Measurements from ENCODE around the gene PIGZ. TPM values are rescaled to one million over a fixed set of nuclear protein-coding genes. Genes with fewer than 3 reads are reported as not detected.

Gene PIGZ
- total and polyA plus RNA-seq, 9 of the 15 experiments (the other 6 are each of a cell fraction or from before 2014, with no cell fraction given) = 0.15 to 1.8 (median 0.76) TPM

DNA sequence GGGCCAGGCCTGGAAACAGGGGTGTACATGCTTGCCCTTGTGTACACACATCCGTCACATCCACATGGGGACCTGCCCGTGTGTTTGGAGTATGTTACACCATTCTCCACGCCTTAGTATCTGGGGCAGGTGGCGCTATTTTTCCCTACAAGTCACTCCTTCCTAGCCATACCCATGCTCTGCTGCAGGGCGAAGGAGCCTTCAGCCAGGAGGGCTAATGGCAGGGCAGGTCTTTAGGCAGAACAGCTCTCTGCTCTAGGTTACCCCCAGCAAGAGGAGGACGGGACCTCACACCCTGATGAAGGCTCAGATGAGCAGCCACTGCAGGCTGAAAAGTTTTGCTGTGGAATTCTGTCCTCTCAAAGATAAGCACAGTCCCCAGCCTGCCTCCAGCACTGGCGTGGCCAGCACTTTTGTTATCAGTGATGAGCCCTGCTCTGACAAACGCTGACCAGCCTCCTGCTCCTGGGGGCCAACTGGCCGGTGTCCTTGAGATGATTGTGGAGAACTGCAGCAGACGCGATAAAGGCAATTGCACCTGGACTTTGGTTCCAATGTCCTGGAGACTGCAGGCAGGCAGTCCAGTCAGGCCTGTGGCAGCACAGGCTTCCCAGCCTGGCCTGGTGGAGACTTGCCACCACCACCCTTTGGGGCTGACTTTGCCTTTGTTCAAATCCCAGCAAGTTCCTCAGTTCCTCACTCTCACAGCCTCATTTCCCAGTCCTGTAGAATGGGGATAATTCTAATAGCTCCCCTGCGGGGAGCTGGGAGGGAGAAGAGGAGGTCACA lies 19.8 kb upstream of the PIGZ start (continued):
- TF ChIP-seq ZNF780A (CRISPR knock-in tag; IDR thresholded peaks at IDR 0.05) (no peak), CSDE1 (IDR thresholded peaks at IDR 0.05) (no peak), RBM39 (optimal IDR thresholded peaks at IDR 0.05; ENCODE audit: low read depth, low read length) (no peak), BRCA1 (IDR thresholded peaks at IDR 0.05) (no peak), BRCA1 (CRISPR knock-in tag; IDR thresholded peaks at IDR 0.05) (no peak), LEF1 (IDR thresholded peaks at IDR 0.05) (peak; percentile 72), ATF1 (CRISPR knock-in tag; IDR thresholded peaks at IDR 0.05) (no peak), ATF1 (tag; IDR thresholded peaks at IDR 0.05) (peak; percentile 82), NONO (IDR thresholded peaks at IDR 0.05; ENCODE audit: low read depth in 2 of 2, low read length in 1 of 2) (0 out of 4 replicates have a peak, but pooled peaks of 1 of the 2 experiments have one; percentile 38), ZNF224 (CRISPR knock-in tag; IDR thresholded peaks at IDR 0.05) (no peak), SRSF1 (IDR thresholded peaks at IDR 0.05; ENCODE audit: low read depth, low read length) (no peak), MEIS2 (IDR thresholded peaks at IDR 0.05; ENCODE audit: partially characterized antibody) (peak; percentile 79), TCF7 (IDR thresholded peaks at IDR 0.05; ENCODE audit: borderline replicate concordance) (0 out of 2 replicates have a peak, but pooled peaks have one; percentile 35), KDM1A (IDR thresholded peaks at IDR 0.05) (peak; percentile 80 to 82), SMAD1 (IDR thresholded peaks at IDR 0.05; ENCODE audit: low read depth, low read length, partially characterized antibody) (peak; percentile 56), SMAD4 (CRISPR knock-in tag; conservative IDR thresholded peaks at IDR 0.05) (peak; percentile 98), EP400 (IDR thresholded peaks at IDR 0.05) (no peak), ZBTB8A (IDR thresholded peaks at IDR 0.05; ENCODE audit: partially characterized antibody) (no peak), TOE1 (IDR thresholded peaks at IDR 0.05; ENCODE audit: borderline replicate concordance) (peak; percentile 64), TOE1 (CRISPR knock-in tag; IDR thresholded peaks at IDR 0.05; ENCODE audit: borderline replicate concordance, low read depth) (no peak)
- TF ChIP-seq, protein P1, sequence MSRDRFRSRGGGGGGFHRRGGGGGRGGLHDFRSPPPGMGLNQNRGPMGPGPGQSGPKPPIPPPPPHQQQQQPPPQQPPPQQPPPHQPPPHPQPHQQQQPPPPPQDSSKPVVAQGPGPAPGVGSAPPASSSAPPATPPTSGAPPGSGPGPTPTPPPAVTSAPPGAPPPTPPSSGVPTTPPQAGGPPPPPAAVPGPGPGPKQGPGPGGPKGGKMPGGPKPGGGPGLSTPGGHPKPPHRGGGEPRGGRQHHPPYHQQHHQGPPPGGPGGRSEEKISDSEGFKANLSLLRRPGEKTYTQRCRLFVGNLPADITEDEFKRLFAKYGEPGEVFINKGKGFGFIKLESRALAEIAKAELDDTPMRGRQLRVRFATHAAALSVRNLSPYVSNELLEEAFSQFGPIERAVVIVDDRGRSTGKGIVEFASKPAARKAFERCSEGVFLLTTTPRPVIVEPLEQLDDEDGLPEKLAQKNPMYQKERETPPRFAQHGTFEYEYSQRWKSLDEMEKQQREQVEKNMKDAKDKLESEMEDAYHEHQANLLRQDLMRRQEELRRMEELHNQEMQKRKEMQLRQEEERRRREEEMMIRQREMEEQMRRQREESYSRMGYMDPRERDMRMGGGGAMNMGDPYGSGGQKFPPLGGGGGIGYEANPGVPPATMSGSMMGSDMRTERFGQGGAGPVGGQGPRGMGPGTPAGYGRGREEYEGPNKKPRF (IDR thresholded peaks at IDR 0.05; ENCODE audit: low read depth, low read length) = no peak
- TF ChIP-seq, protein P2, sequence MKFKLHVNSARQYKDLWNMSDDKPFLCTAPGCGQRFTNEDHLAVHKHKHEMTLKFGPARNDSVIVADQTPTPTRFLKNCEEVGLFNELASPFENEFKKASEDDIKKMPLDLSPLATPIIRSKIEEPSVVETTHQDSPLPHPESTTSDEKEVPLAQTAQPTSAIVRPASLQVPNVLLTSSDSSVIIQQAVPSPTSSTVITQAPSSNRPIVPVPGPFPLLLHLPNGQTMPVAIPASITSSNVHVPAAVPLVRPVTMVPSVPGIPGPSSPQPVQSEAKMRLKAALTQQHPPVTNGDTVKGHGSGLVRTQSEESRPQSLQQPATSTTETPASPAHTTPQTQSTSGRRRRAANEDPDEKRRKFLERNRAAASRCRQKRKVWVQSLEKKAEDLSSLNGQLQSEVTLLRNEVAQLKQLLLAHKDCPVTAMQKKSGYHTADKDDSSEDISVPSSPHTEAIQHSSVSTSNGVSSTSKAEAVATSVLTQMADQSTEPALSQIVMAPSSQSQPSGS (CRISPR knock-in tag; IDR thresholded peaks at IDR 0.05) = no peak
- TF ChIP-seq, protein P3, sequence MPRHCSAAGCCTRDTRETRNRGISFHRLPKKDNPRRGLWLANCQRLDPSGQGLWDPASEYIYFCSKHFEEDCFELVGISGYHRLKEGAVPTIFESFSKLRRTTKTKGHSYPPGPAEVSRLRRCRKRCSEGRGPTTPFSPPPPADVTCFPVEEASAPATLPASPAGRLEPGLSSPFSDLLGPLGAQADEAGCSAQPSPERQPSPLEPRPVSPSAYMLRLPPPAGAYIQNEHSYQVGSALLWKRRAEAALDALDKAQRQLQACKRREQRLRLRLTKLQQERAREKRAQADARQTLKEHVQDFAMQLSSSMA (CRISPR knock-in tag; IDR thresholded peaks at IDR 0.05) = no peak
- TF ChIP-seq, protein P4, sequence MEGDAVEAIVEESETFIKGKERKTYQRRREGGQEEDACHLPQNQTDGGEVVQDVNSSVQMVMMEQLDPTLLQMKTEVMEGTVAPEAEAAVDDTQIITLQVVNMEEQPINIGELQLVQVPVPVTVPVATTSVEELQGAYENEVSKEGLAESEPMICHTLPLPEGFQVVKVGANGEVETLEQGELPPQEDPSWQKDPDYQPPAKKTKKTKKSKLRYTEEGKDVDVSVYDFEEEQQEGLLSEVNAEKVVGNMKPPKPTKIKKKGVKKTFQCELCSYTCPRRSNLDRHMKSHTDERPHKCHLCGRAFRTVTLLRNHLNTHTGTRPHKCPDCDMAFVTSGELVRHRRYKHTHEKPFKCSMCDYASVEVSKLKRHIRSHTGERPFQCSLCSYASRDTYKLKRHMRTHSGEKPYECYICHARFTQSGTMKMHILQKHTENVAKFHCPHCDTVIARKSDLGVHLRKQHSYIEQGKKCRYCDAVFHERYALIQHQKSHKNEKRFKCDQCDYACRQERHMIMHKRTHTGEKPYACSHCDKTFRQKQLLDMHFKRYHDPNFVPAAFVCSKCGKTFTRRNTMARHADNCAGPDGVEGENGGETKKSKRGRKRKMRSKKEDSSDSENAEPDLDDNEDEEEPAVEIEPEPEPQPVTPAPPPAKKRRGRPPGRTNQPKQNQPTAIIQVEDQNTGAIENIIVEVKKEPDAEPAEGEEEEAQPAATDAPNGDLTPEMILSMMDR (IDR thresholded peaks at IDR 0.05 in 2 of 3, conservative IDR thresholded peaks at IDR 0.05 in 1 of 3; ENCODE audit: insufficient read depth in 2 of 3, low read depth in 1 of 3, low read length in 3 of 3) = peak; percentile 40 to 65 (median 54); a peak in 5 of 6 replicates
